GM23338 (cell line): Measurements from ENCODE around the gene TPK1. TPM values are rescaled to one million over a fixed set of nuclear protein-coding genes. Genes with fewer than 3 reads are reported as not detected.

Experiments used
- ATAC-seq: fragments of 200-7000 bp; cut with Tn5 transposase; 3 replicates; pipeline ENCODE4 v1.9.1; 2020
- DNase-seq: peaks from one replicate; pipeline ENCODE4 v3.0.0-alpha.2; 2015; ENCODE audit warnings: low spot score
- H2AFZ ChIP-seq: fragments of 200-600 bp; sonication (generic); 2 replicates; pipeline ENCODE4 v1.8.0; 2016; ENCODE audit warnings: antibody characterized with exemption, mild to moderate bottlenecking, moderate library complexity
- H3F3A ChIP-seq: fragments of 200-600 bp; sonication (generic); replicated peaks from 2 replicates; pipeline ENCODE4 v1.8.0; 2017; ENCODE audit warnings: antibody characterized with exemption, mixed run types, low read depth
- H3K27ac ChIP-seq: fragments of 200-600 bp; sonication (generic); 2 replicates; pipeline ENCODE4 v1.6.1; 2016; ENCODE audit warnings: low read depth
- H3K27me3 ChIP-seq: fragments of 200-600 bp; sonication (generic); 2 replicates; pipeline ENCODE4 v1.8.0; 2016; ENCODE audit warnings: mild to moderate bottlenecking, mixed run types, moderate library complexity; ENCODE audit not compliant: insufficient read depth
- H3K36me3 ChIP-seq: fragments of 200-600 bp; sonication (generic); 2 replicates; pipeline ENCODE4 v1.8.0; 2016; ENCODE audit warnings: mild to moderate bottlenecking; ENCODE audit not compliant: insufficient read depth
- H3K4me1 ChIP-seq: fragments of 200-600 bp; sonication (generic); 2 replicates; pipeline ENCODE4 v1.8.0; 2016; ENCODE audit warnings: mild to moderate bottlenecking, moderate library complexity; ENCODE audit not compliant: insufficient read depth
- H3K4me2 ChIP-seq: fragments of 200-600 bp; sonication (generic); 2 replicates; pipeline ENCODE4 v1.7.1; 2017; ENCODE audit warnings: mixed run types
- H3K4me3 ChIP-seq: fragments of 200-600 bp; sonication (generic); 2 replicates; pipeline ENCODE4 v1.6.1; 2016; ENCODE audit warnings: mixed run types
- H3K79me2 ChIP-seq: fragments of 200-600 bp; sonication (generic); replicated peaks from 2 replicates; pipeline ENCODE4 v1.8.0; 2017; ENCODE audit warnings: mild to moderate bottlenecking; ENCODE audit not compliant: insufficient read depth
- H3K9me2 ChIP-seq: fragments of 200-600 bp; sonication (generic); 2 replicates; pipeline ENCODE4 v1.8.0; 2017; ENCODE audit not compliant: insufficient read depth
- H4K20me1 ChIP-seq: fragments of 200-600 bp; sonication (generic); replicated peaks from 2 replicates; pipeline ENCODE4 v1.8.0; 2017; ENCODE audit warnings: mild to moderate bottlenecking; ENCODE audit not compliant: insufficient read depth
- H3K27ac Mint-ChIP-seq: 2 replicates; pipeline ENCODE4 v1.8.0; 2020; ENCODE audit warnings: inconsistent platforms, mild to moderate bottlenecking, moderate library complexity, mixed read lengths
- H3K27me3 Mint-ChIP-seq: 3 replicates; pipeline ENCODE4 v1.8.0; 2022; ENCODE audit warnings: low read depth, mild to moderate bottlenecking, moderate library complexity, mixed read lengths, inconsistent platforms; ENCODE audit not compliant: insufficient read depth, poor library complexity
- H3K36me3 Mint-ChIP-seq: 3 replicates; pipeline ENCODE4 v1.8.0; 2021; ENCODE audit warnings: low read depth, mild to moderate bottlenecking, inconsistent platforms, moderate library complexity, mixed read lengths
- H3K4me1 Mint-ChIP-seq: 3 replicates; pipeline ENCODE4 v1.8.0; 2020; ENCODE audit warnings: mild to moderate bottlenecking, inconsistent platforms, mixed read lengths
- H3K4me3 Mint-ChIP-seq: 3 replicates; pipeline ENCODE4 v1.8.0; 2021; ENCODE audit warnings: moderate library complexity, mild to moderate bottlenecking, inconsistent platforms, mixed read lengths
- H3K9me3 Mint-ChIP-seq: 3 replicates; pipeline ENCODE4 v1.8.0; 2020; ENCODE audit warnings: moderate library complexity, mild to moderate bottlenecking, inconsistent platforms, mixed read lengths
- CREB1 ChIP-seq: fragments of 250-450 bp; sonication (Bioruptor Pico); IDR thresholded peaks from 2 replicates; pipeline ENCODE4 v1.5.0; 2020; ENCODE audit warnings: low read depth, mild to moderate bottlenecking, moderate library complexity
- EZH2 ChIP-seq: fragments of 200-600 bp; sonication (generic); IDR thresholded peaks from one replicate; pipeline ENCODE4 v1.8.0; 2017; ENCODE audit warnings: antibody characterized with exemption, mild to moderate bottlenecking, low read depth; ENCODE audit not compliant: unreplicated experiment
- EZH2phosphoT487 ChIP-seq: fragments of 200-600 bp; sonication (generic); IDR thresholded peaks from one replicate; pipeline ENCODE4 v1.8.1; 2018; ENCODE audit warnings: antibody characterized with exemption; ENCODE audit not compliant: unreplicated experiment
- JUNB ChIP-seq: IDR thresholded peaks from one replicate; pipeline ENCODE4 v1.6.1; 2016; ENCODE audit warnings: antibody characterized with exemption; ENCODE audit not compliant: unreplicated experiment
- NANOG ChIP-seq: IDR thresholded peaks from 2 replicates; pipeline ENCODE4 v1.6.1; 2016; ENCODE audit warnings: antibody characterized with exemption, borderline replicate concordance
- POLR2AphosphoS5 ChIP-seq: IDR thresholded peaks from 2 replicates; pipeline ENCODE4 v1.6.1; 2016; ENCODE audit warnings: antibody characterized with exemption, low read depth
- STAT1 ChIP-seq: IDR thresholded peaks from one replicate; pipeline ENCODE4 v1.6.1; 2016; ENCODE audit warnings: antibody characterized with exemption; ENCODE audit not compliant: unreplicated experiment
- ZNF114 ChIP-seq: fragments of 250-450 bp; sonication (Bioruptor Pico); IDR thresholded peaks from 2 replicates; pipeline ENCODE4 v1.5.0; 2020; ENCODE audit warnings: mild to moderate bottlenecking, moderate library complexity
- ZNF331 ChIP-seq: fragments of 250-450 bp; sonication (Bioruptor Pico); IDR thresholded peaks from 2 replicates; pipeline ENCODE4 v1.5.0; 2020; ENCODE audit warnings: low read depth, mild to moderate bottlenecking, moderate library complexity
- polyA plus RNA-seq: library from polyadenylated mRNA; unstranded; fragments of >200 nt; fragmentation: Nextera tagmentation; extraction: Ambion mirVana; gene quantifications from 2 replicates; pipeline ENCODE4 v1.2.1, GENCODE V29; 2016
- total RNA-seq: library from RNA; depleted of rRNA; stranded (reverse); fragments of >200 nt; shearing (Covaris generic); gene quantifications from 2 replicates; pipeline ENCODE4 v1.2.3, GENCODE V29; 2014
- TF ChIP-seq, protein P1 (sequence below), 2 experiments: fragments of 200-600 bp in 1 of 2; sonication (generic) in 1 of 2; conservative IDR thresholded peaks; 2 replicates each; pipeline versions ENCODE4 v1.5.1 to v1.6.1; 2016 to 2017; ENCODE audit warnings: antibody characterized with exemption in 2 of 2, low read depth in 2 of 2, mild to moderate bottlenecking in 2 of 2, moderate library complexity in 1 of 2
- TF ChIP-seq, protein P2 (sequence below): IDR thresholded peaks from one replicate; pipeline ENCODE4 v1.6.1; 2018; ENCODE audit warnings: antibody characterized with exemption; ENCODE audit not compliant: unreplicated experiment
- TF ChIP-seq, protein P3 (sequence below): IDR thresholded peaks from 2 replicates; pipeline ENCODE4 v1.6.1; 2016; ENCODE audit warnings: antibody characterized with exemption
- TF ChIP-seq, protein P4 (sequence below): fragments of 250-450 bp; sonication (Bioruptor Pico); IDR thresholded peaks from 2 replicates; pipeline ENCODE4 v1.5.0; 2020; ENCODE audit warnings: mild to moderate bottlenecking, moderate library complexity

TPK1 gene
- total and polyA plus RNA-seq, 2 experiments from 2014 or later = 2.6 to 2.9 TPM

DNA sequence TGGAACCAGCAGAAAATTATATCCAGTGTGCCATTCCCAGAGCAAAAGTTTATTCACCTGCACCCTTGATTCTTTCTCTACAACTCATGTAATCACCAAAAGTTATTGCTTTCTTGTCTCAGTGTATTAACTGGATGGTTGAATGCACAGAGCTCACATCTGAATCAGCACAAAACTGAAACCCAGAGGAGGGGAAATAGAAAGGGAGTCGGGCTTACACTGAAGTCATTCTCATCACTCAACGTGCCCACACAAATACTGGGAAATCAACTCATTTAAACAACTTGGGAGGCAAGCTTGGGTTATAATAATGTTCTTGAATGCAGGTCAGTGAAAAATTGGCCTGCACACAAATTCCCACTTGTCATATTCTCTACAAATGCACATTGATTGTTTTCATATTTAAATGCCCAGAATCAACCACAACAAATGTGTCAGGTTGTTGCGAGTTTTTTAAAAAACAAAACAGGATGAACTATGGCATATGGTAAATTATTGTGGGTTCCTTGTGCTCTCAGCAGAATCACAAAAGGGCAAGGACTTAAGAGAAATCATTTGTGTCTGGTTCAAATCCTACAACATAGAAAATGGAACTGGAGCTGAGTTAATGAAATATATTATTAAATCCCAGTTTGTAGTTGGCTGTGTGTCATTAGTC, 306.5 kb downstream of the TPK1 start:
- Histone ChIP-seq H3K4me2 (no peak overlapping the region), H3K27me3 (no peaks in the 10 kb centered on the region), H3K79me2 (no peaks in the 10 kb centered on the region), H3F3A (no peaks in the 10 kb centered on the region), H4K20me1 (no peaks in the 10 kb centered on the region), H3K27ac (no peak overlapping the region), H3K4me3 (no peak overlapping the region), H3K36me3 (no peaks in the 10 kb centered on the region), H2AFZ (no peak overlapping the region), H3K9me2 (no peaks in the 10 kb centered on the region), H3K4me1 (0 out of 2 replicates have a peak, but pooled peaks cover 8% of the 10 kb centered on the region)
- Mint-ChIP-seq H3K9me3 (peaks cover 13% of the 10 kb centered on the region; the same call in 2 of the 3 replicates), H3K4me3 (no peak overlapping the region), H3K36me3 (peaks cover 14% of the 10 kb centered on the region; the same call in 2 of the 3 replicates), H3K27me3 (no peaks in the 10 kb centered on the region), H3K4me1 (peaks cover 38% of the 10 kb centered on the region), H3K27ac (no peak overlapping the region)
- ATAC-seq (no peak), DNase-seq (no peak)
- TF ChIP-seq, protein P1, sequence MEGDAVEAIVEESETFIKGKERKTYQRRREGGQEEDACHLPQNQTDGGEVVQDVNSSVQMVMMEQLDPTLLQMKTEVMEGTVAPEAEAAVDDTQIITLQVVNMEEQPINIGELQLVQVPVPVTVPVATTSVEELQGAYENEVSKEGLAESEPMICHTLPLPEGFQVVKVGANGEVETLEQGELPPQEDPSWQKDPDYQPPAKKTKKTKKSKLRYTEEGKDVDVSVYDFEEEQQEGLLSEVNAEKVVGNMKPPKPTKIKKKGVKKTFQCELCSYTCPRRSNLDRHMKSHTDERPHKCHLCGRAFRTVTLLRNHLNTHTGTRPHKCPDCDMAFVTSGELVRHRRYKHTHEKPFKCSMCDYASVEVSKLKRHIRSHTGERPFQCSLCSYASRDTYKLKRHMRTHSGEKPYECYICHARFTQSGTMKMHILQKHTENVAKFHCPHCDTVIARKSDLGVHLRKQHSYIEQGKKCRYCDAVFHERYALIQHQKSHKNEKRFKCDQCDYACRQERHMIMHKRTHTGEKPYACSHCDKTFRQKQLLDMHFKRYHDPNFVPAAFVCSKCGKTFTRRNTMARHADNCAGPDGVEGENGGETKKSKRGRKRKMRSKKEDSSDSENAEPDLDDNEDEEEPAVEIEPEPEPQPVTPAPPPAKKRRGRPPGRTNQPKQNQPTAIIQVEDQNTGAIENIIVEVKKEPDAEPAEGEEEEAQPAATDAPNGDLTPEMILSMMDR (conservative IDR thresholded peaks at IDR 0.05; ENCODE audit: low read depth in 2 of 2) = no peak
- TF ChIP-seq JUNB (no peak), CREB1 (no peak), STAT1 (no peak), ZNF331 (CRISPR knock-in tag) (no peak), ZNF114 (CRISPR knock-in tag) (no peak), EZH2phosphoT487 (no peak), NANOG (no peak), POLR2AphosphoS5 (no peak), EZH2 (no peak)
- TF ChIP-seq, protein P2, sequence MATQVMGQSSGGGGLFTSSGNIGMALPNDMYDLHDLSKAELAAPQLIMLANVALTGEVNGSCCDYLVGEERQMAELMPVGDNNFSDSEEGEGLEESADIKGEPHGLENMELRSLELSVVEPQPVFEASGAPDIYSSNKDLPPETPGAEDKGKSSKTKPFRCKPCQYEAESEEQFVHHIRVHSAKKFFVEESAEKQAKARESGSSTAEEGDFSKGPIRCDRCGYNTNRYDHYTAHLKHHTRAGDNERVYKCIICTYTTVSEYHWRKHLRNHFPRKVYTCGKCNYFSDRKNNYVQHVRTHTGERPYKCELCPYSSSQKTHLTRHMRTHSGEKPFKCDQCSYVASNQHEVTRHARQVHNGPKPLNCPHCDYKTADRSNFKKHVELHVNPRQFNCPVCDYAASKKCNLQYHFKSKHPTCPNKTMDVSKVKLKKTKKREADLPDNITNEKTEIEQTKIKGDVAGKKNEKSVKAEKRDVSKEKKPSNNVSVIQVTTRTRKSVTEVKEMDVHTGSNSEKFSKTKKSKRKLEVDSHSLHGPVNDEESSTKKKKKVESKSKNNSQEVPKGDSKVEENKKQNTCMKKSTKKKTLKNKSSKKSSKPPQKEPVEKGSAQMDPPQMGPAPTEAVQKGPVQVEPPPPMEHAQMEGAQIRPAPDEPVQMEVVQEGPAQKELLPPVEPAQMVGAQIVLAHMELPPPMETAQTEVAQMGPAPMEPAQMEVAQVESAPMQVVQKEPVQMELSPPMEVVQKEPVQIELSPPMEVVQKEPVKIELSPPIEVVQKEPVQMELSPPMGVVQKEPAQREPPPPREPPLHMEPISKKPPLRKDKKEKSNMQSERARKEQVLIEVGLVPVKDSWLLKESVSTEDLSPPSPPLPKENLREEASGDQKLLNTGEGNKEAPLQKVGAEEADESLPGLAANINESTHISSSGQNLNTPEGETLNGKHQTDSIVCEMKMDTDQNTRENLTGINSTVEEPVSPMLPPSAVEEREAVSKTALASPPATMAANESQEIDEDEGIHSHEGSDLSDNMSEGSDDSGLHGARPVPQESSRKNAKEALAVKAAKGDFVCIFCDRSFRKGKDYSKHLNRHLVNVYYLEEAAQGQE = no peak
- TF ChIP-seq, protein P3, sequence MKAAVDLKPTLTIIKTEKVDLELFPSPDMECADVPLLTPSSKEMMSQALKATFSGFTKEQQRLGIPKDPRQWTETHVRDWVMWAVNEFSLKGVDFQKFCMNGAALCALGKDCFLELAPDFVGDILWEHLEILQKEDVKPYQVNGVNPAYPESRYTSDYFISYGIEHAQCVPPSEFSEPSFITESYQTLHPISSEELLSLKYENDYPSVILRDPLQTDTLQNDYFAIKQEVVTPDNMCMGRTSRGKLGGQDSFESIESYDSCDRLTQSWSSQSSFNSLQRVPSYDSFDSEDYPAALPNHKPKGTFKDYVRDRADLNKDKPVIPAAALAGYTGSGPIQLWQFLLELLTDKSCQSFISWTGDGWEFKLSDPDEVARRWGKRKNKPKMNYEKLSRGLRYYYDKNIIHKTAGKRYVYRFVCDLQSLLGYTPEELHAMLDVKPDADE = no peak
- TF ChIP-seq, protein P4, sequence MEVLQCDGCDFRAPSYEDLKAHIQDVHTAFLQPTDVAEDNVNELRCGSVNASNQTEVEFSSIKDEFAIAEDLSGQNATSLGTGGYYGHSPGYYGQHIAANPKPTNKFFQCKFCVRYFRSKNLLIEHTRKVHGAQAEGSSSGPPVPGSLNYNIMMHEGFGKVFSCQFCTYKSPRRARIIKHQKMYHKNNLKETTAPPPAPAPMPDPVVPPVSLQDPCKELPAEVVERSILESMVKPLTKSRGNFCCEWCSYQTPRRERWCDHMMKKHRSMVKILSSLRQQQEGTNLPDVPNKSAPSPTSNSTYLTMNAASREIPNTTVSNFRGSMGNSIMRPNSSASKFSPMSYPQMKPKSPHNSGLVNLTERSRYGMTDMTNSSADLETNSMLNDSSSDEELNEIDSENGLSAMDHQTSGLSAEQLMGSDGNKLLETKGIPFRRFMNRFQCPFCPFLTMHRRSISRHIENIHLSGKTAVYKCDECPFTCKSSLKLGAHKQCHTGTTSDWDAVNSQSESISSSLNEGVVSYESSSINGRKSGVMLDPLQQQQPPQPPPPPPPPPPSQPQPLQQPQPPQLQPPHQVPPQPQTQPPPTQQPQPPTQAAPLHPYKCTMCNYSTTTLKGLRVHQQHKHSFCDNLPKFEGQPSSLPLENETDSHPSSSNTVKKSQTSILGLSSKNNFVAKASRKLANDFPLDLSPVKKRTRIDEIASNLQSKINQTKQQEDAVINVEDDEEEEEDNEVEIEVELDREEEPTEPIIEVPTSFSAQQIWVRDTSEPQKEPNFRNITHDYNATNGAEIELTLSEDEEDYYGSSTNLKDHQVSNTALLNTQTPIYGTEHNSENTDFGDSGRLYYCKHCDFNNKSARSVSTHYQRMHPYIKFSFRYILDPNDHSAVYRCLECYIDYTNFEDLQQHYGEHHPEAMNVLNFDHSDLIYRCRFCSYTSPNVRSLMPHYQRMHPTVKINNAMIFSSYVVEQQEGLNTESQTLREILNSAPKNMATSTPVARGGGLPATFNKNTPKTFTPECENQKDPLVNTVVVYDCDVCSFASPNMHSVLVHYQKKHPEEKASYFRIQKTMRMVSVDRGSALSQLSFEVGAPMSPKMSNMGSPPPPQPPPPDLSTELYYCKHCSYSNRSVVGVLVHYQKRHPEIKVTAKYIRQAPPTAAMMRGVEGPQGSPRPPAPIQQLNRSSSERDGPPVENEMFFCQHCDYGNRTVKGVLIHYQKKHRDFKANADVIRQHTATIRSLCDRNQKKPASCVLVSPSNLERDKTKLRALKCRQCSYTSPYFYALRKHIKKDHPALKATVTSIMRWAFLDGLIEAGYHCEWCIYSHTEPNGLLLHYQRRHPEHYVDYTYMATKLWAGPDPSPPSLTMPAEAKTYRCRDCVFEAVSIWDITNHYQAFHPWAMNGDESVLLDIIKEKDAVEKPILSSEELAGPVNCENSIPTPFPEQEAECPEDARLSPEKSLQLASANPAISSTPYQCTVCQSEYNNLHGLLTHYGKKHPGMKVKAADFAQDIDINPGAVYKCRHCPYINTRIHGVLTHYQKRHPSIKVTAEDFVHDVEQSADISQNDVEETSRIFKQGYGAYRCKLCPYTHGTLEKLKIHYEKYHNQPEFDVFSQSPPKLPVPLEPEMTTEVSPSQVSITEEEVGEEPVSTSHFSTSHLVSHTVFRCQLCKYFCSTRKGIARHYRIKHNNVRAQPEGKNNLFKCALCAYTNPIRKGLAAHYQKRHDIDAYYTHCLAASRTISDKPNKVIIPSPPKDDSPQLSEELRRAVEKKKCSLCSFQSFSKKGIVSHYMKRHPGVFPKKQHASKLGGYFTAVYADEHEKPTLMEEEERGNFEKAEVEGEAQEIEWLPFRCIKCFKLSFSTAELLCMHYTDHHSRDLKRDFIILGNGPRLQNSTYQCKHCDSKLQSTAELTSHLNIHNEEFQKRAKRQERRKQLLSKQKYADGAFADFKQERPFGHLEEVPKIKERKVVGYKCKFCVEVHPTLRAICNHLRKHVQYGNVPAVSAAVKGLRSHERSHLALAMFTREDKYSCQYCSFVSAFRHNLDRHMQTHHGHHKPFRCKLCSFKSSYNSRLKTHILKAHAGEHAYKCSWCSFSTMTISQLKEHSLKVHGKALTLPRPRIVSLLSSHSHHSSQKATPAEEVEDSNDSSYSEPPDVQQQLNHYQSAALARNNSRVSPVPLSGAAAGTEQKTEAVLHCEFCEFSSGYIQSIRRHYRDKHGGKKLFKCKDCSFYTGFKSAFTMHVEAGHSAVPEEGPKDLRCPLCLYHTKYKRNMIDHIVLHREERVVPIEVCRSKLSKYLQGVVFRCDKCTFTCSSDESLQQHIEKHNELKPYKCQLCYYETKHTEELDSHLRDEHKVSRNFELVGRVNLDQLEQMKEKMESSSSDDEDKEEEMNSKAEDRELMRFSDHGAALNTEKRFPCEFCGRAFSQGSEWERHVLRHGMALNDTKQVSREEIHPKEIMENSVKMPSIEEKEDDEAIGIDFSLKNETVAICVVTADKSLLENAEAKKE (CRISPR knock-in tag) = no peak
